MM.1S (cell line): ENCODE results near the gene CMPK2.

Source experiments
- EZH2 ChIP-seq: fragments of 300-600 bp; sonication (generic); optimal IDR thresholded peaks from 2 replicates; pipeline ENCODE3; 2017; ENCODE audit warnings: low read depth, mild to moderate bottlenecking, antibody characterized with exemption, low read length, mixed read lengths
- EZH2phosphoT487 ChIP-seq: fragments of 300-600 bp; sonication (generic); IDR thresholded peaks from 2 replicates; pipeline ENCODE4 v1.6.1; 2018; ENCODE audit warnings: antibody characterized with exemption, low read length
- TF ChIP-seq, protein P1 (sequence below): fragments of 300-600 bp; sonication (generic); IDR thresholded peaks from 2 replicates; pipeline ENCODE4 v1.5.1; 2016; ENCODE audit warnings: antibody characterized with exemption, low read length, mixed read lengths

- TF ChIP-seq, protein P1, sequence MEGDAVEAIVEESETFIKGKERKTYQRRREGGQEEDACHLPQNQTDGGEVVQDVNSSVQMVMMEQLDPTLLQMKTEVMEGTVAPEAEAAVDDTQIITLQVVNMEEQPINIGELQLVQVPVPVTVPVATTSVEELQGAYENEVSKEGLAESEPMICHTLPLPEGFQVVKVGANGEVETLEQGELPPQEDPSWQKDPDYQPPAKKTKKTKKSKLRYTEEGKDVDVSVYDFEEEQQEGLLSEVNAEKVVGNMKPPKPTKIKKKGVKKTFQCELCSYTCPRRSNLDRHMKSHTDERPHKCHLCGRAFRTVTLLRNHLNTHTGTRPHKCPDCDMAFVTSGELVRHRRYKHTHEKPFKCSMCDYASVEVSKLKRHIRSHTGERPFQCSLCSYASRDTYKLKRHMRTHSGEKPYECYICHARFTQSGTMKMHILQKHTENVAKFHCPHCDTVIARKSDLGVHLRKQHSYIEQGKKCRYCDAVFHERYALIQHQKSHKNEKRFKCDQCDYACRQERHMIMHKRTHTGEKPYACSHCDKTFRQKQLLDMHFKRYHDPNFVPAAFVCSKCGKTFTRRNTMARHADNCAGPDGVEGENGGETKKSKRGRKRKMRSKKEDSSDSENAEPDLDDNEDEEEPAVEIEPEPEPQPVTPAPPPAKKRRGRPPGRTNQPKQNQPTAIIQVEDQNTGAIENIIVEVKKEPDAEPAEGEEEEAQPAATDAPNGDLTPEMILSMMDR = no peak
- no peak for TF ChIP-seq EZH2phosphoT487
- TF ChIP-seq EZH2 = no peak
Observed at GRCh38 chr2:6864923-6865345, 773 bp downstream of the CMPK2 start.
